SK-N-SH treated with all-trans-retinoic acid at 6 μM for 48 hours (cell line): ENCODE data around the gene ALDH3B2.

Source experiments
- ATAC-seq: fragments of 200-7000 bp; cut with Tn5 transposase; 3 replicates; pipeline ENCODE4 v1.9.1; 2020; ENCODE audit warnings: mild to moderate bottlenecking, moderate library complexity
- ARNTL ChIP-seq: fragments of 450-650 bp; formaldehyde crosslinking; IDR thresholded peaks from 2 replicates; pipeline ENCODE4 v1.5.0; 2020; ENCODE audit warnings: low read depth, mild to moderate bottlenecking, moderate library complexity, borderline replicate concordance
- CREB5 ChIP-seq: fragments of 250-450 bp; sonication (Bioruptor Pico); IDR thresholded peaks from 2 replicates; pipeline ENCODE4 v1.5.1; 2020; ENCODE audit warnings: low read depth, mild to moderate bottlenecking, moderate library complexity
- CSDC2 ChIP-seq: fragments of 250-450 bp; sonication (Bioruptor Pico); IDR thresholded peaks from 2 replicates; pipeline ENCODE4 v1.5.0; 2020; ENCODE audit warnings: mild to moderate bottlenecking, moderate library complexity
- CSRNP3 ChIP-seq: fragments of 250-450 bp; sonication (Bioruptor Pico); IDR thresholded peaks from 2 replicates; pipeline ENCODE4 v1.5.1; 2021; ENCODE audit warnings: mild to moderate bottlenecking, moderate library complexity
- GLIS3 ChIP-seq: fragments of 250-450 bp; sonication (Bioruptor Pico); IDR thresholded peaks from 2 replicates; pipeline ENCODE4 v1.5.0; 2020; ENCODE audit warnings: mild to moderate bottlenecking, moderate library complexity
- ISL1 ChIP-seq: fragments of 250-450 bp; sonication (Bioruptor Pico); IDR thresholded peaks from 2 replicates; pipeline ENCODE4 v2.1.2; 2022; ENCODE audit warnings: mild to moderate bottlenecking, moderate library complexity
- OSR1 ChIP-seq: fragments of 250-450 bp; sonication (Bioruptor Pico); IDR thresholded peaks from 2 replicates; pipeline ENCODE4 v1.8.0; 2022; ENCODE audit warnings: moderate library complexity, mild to moderate bottlenecking, inconsistent platforms
- POU6F1 ChIP-seq: fragments of 250-450 bp; sonication (Bioruptor Pico); IDR thresholded peaks from 2 replicates; pipeline ENCODE4 v1.8.0; 2021; ENCODE audit warnings: low read depth, mild to moderate bottlenecking, moderate library complexity, borderline replicate concordance
- PPARA ChIP-seq: fragments of 250-450 bp; sonication (Bioruptor Pico); IDR thresholded peaks from 2 replicates; pipeline ENCODE4 v1.5.0; 2020; ENCODE audit warnings: mild to moderate bottlenecking, borderline replicate concordance
- RARB ChIP-seq: fragments of 250-450 bp; sonication (Bioruptor Pico); IDR thresholded peaks from 2 replicates; pipeline ENCODE4 v1.8.0; 2021; ENCODE audit warnings: mild to moderate bottlenecking, moderate library complexity
- SNAI2 ChIP-seq: fragments of 250-450 bp; sonication (Bioruptor Pico); IDR thresholded peaks from 2 replicates; pipeline ENCODE4 v1.5.0; 2020; ENCODE audit warnings: mild to moderate bottlenecking, moderate library complexity
- TCF4 ChIP-seq: fragments of 250-450 bp; sonication (Bioruptor Pico); IDR thresholded peaks from 2 replicates; pipeline ENCODE4 v1.8.0; 2021; ENCODE audit warnings: mild to moderate bottlenecking, moderate library complexity, borderline replicate concordance
- TOX ChIP-seq: fragments of 250-450 bp; sonication (Bioruptor Pico); IDR thresholded peaks from 2 replicates; pipeline ENCODE4 v1.8.0; 2021; ENCODE audit warnings: mild to moderate bottlenecking, moderate library complexity, borderline replicate concordance
- ZC3H10 ChIP-seq: fragments of 250-450 bp; sonication (Bioruptor Pico); IDR thresholded peaks from 2 replicates; pipeline ENCODE4 v1.5.1; 2021; ENCODE audit warnings: mild to moderate bottlenecking, moderate library complexity
- ZFP3 ChIP-seq: fragments of 250-450 bp; sonication (Bioruptor Pico); IDR thresholded peaks from 2 replicates; pipeline ENCODE4 v1.5.0; 2020; ENCODE audit warnings: mild to moderate bottlenecking, moderate library complexity
- ZFP30 ChIP-seq: fragments of 450-650 bp; formaldehyde crosslinking; IDR thresholded peaks from 2 replicates; pipeline ENCODE4 v1.5.0; 2022; ENCODE audit warnings: mild to moderate bottlenecking, moderate library complexity
- ZNF565 ChIP-seq: fragments of 450-650 bp; formaldehyde crosslinking; conservative IDR thresholded peaks from 2 replicates; pipeline ENCODE4 v1.5.0; 2020; ENCODE audit warnings: low read depth, mild to moderate bottlenecking, moderate library complexity
- ZNF70 ChIP-seq: fragments of 450-650 bp; formaldehyde crosslinking; IDR thresholded peaks from 2 replicates; pipeline ENCODE4 v1.5.0; 2020; ENCODE audit warnings: mild to moderate bottlenecking, moderate library complexity
- ZNF8 ChIP-seq: fragments of 450-650 bp; formaldehyde crosslinking; IDR thresholded peaks from 2 replicates; pipeline ENCODE4 v1.5.0; 2020; ENCODE audit warnings: mild to moderate bottlenecking, moderate library complexity
- TF ChIP-seq, protein P1 (sequence below): fragments of 250-450 bp; sonication (Bioruptor Pico); IDR thresholded peaks from 2 replicates; pipeline ENCODE4 v1.8.0; 2020; ENCODE audit warnings: mild to moderate bottlenecking, moderate library complexity, borderline replicate concordance

The ALDH3B2 gene

DNA sequence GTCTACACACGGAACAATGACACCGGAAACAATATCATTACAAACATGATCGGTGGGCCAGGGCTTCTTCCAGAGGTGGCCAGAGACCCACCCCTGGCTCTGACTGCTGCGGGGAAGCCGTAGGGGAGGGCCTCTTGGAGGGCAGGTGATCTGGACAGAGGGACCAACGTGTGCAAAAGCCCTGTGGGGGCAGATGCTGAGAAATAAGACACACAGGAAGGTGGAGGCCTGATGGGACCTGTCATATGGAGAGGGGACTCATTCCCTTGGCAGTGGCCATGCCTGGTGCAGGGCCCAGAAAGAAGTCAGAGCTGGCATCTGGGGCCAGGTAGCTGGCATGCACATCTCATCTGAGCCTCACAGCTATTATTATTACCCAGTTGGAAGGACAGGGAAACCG lies 1.1 kb downstream of the ALDH3B2 start:
- TF ChIP-seq CSDC2 (CRISPR knock-in tag) (no peak), ARNTL (no peak), POU6F1 (CRISPR knock-in tag) (no peak), CREB5 (no peak)
- no peak for ATAC-seq

GRCh38 chr11:67671211-67671520 lies 3.3 kb downstream of the ALDH3B2 start:
- no peak for ATAC-seq
- TF ChIP-seq ZFP3 (CRISPR knock-in tag) (no peak), ZNF70 (CRISPR knock-in tag) (no peak), POU6F1 (CRISPR knock-in tag) (no peak), CSDC2 (CRISPR knock-in tag) (no peak), ISL1 (CRISPR knock-in tag) (no peak), ZFP30 (CRISPR knock-in tag) (no peak), RARB (CRISPR knock-in tag) (no peak), OSR1 (no peak), GLIS3 (CRISPR knock-in tag) (no peak), ZNF8 (CRISPR knock-in tag) (no peak), ZNF565 (no peak), CSRNP3 (no peak), ZC3H10 (CRISPR knock-in tag) (no peak), CREB5 (no peak), TOX (CRISPR knock-in tag) (no peak), PPARA (no peak), SNAI2 (CRISPR knock-in tag) (no peak), TCF4 (CRISPR knock-in tag) (no peak)
- TF ChIP-seq, protein P1, sequence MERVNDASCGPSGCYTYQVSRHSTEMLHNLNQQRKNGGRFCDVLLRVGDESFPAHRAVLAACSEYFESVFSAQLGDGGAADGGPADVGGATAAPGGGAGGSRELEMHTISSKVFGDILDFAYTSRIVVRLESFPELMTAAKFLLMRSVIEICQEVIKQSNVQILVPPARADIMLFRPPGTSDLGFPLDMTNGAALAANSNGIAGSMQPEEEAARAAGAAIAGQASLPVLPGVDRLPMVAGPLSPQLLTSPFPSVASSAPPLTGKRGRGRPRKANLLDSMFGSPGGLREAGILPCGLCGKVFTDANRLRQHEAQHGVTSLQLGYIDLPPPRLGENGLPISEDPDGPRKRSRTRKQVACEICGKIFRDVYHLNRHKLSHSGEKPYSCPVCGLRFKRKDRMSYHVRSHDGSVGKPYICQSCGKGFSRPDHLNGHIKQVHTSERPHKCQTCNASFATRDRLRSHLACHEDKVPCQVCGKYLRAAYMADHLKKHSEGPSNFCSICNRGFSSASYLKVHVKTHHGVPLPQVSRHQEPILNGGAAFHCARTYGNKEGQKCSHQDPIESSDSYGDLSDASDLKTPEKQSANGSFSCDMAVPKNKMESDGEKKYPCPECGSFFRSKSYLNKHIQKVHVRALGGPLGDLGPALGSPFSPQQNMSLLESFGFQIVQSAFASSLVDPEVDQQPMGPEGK (CRISPR knock-in tag): no peak

- no peak for ATAC-seq
These were observed 3.9 kb downstream of the ALDH3B2 start for GRCh38 chr11:67670316-67671210.

More at GRCh38 chr11:67670316-67671210, 3.9 kb downstream of the ALDH3B2 start:
- no peak for TF ChIP-seq POU6F1 (CRISPR knock-in tag)
- TF ChIP-seq, protein P1 (CRISPR knock-in tag): no peak
